Bronchial epithelial cell (primary cell): ENCODE measurements around the gene LIPC. TPM values are rescaled to one million over a fixed set of nuclear protein-coding genes. Genes with fewer than 3 reads are reported as not detected.
A peak's percentile ranks its signal among the peaks of the same experiment; 100 is the strongest.

Experiments used
- DNase-seq: peaks from one replicate; pipeline ENCODE4 v3.0.0-alpha.2; 2010; ENCODE audit warnings: low read depth
- FAIRE-seq: peaks from 2 replicates; lab custom pipeline; 2011; peaks lifted over from hg19 to GRCh38; lab: Jason Lieb, UNC
- H3K27me3 ChIP-seq: 2 replicates; pipeline ENCODE4 v1.5.1; 2011; ENCODE audit warnings: low read length; ENCODE audit not compliant: control insufficient read depth, insufficient read depth
- H3K36me3 ChIP-seq: 2 replicates; pipeline ENCODE4 v1.5.1; 2011; ENCODE audit warnings: low read length; ENCODE audit not compliant: control insufficient read depth, insufficient read depth
- H3K4me3 ChIP-seq: 2 replicates; pipeline ENCODE4 v1.5.1; 2011; ENCODE audit warnings: mild to moderate bottlenecking, low read depth, low read length, control low read depth
- CTCF ChIP-seq: IDR thresholded peaks from 2 replicates; pipeline ENCODE4 v1.5.1; 2011; ENCODE audit warnings: mild to moderate bottlenecking, moderate library complexity, low read length, control low read depth, inconsistent platforms; ENCODE audit not compliant: insufficient read depth, severe bottlenecking
- total RNA-seq: library from RNA; depleted of rRNA; stranded (reverse); fragments of >200 nt; gene quantifications from 2 replicates; pipeline ENCODE4 v1.2.1, GENCODE V29; 2014

The LIPC gene
- total RNA-seq, 1 donor from 2014 or later: 0.26 TPM

DNA sequence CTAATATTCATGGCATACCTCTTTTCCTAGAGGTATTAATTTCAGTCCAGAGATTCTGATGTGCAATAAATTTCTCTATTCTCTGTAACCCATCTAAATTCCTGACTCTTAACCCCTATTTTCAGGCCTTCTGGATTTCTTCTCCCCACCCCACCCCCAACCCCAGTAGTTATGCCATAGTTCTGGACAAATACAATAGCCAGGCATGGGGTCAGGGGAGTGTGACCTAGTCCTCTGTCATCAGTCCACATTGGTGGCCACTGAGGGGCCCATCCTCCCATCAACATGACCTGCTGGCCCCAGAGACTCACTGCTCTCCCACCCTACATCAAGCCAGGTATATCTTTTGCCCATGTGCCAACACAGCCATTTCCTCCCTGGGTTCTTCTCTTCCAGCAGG is 3.8 kb upstream of the LIPC start:
- Histone ChIP-seq H3K27me3 (no peaks in the 10 kb centered on the region), H3K36me3 (no peaks in the 10 kb centered on the region), H3K4me3 (no peak overlapping the region)
- no peak for TF ChIP-seq CTCF
- DNase-seq: no peak
- FAIRE-seq: no peak

- Histone ChIP-seq H3K4me3 (no peak overlapping the region), H3K27me3 (no peaks in the 10 kb centered on the region), H3K36me3 (no peaks in the 10 kb centered on the region)
- DNase-seq (no peak), FAIRE-seq (no peak)
- TF ChIP-seq CTCF: no peak
Measured at GRCh38 chr15:58430224-58430787, 1.5 kb upstream of the LIPC start.

GRCh38 chr15:58432401-58432800 is 610 bp downstream of the LIPC start:
- DNase-seq (no peak), FAIRE-seq (no peak)
- H3K36me3 ChIP-seq: no peaks in the 10 kb centered on the region
- TF ChIP-seq CTCF: no peak
- H3K27me3 ChIP-seq: no peaks in the 10 kb centered on the region
- no peak overlapping the region for H3K4me3 ChIP-seq

GRCh38 chr15:58433597-58434333 is 2.0 kb downstream of the LIPC start:
- no peaks in the 10 kb centered on the region for H3K27me3 ChIP-seq
- peak; percentile 18 for FAIRE-seq
- TF ChIP-seq CTCF: no peak
- H3K36me3 ChIP-seq: no peaks in the 10 kb centered on the region
- no peak overlapping the region for H3K4me3 ChIP-seq
- no peak for DNase-seq

- TF ChIP-seq CTCF: no peak
- H3K4me3 ChIP-seq: no peak overlapping the region
- H3K27me3 ChIP-seq: no peaks in the 10 kb centered on the region
- no peak for DNase-seq
- peak; percentile 23 for FAIRE-seq
- H3K36me3 ChIP-seq: no peaks in the 10 kb centered on the region
Measured at GRCh38 chr15:58434334-58434875, 2.6 kb downstream of the LIPC start.
